ENCODE data around the gene SCTR. TPM values are rescaled to one million over a fixed set of nuclear protein-coding genes. Genes with fewer than 3 reads are reported as not detected.

SCTR gene
- total RNA-seq, 1 experiment from 2014 or later, result not detected

DNA sequence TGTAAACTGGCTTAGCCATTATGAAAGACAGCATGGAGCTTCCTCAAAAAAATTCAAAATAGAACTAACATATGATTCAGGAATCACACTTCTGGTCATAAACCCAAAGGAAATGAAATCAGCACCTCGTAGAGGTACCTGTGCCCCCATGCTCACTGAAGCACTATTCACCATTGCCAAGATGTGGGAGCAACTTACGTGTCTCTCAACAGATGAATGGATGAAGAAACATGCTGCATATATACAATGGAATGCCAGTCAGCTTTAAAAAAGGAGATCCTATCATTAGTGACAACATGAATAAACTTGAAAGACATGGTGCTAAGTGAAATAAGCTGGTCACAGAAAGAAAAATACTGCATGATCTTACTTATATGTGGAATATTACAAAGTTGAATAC is 8.2 kb downstream of the SCTR start:
- ATAC-seq, result no peak

DNA sequence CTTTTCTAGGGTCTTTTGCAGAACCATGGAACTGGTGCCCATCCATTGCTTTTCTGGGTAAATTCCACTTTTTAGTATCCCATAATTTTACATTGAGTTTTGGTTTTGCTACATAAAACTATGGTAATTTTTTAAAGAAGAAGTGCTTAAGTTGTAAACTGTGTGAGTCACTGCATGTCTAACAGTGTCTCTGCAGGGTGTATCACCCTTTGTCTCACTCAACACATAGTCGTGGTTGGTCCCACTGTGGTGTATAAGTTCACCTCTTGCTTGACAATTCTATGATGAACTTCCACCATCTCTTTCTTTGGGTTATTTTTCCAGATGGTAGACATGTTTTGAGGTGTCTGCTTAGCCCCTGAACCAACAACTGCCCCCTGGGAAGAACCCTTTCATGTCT is 10.5 kb downstream of the SCTR start:
- BruUV-seq (replicated peaks), result no TSS peak
- H3K27me3 ChIP-seq (ENCODE audit: control insufficient read depth, insufficient read depth, low read length), result peaks cover 7% of the 10 kb centered on the region; the same call in 1 of the 2 replicates
- no peak overlapping the region for H3K27ac ChIP-seq (ENCODE audit: low read length)
- intact Hi-C loops (cut with micrococcal nuclease; ENCODE audit: unreplicated experiment) (no loop called here), in situ Hi-C loops (cut with HindIII; ENCODE audit: low pct_unique_long_range_greater_than_20kb, low sequenced_read_pairs) (no loop called here)
- ATAC-seq (no peak), DNase-seq (ENCODE audit: low read depth, low spot score) (no peak)
- no peaks in the 10 kb centered on the region for H3K9me3 ChIP-seq (ENCODE audit: control insufficient read depth, insufficient read depth, low read depth, low read length)
- H3K36me3 ChIP-seq (ENCODE audit: control insufficient read depth, insufficient read depth, low read length), result no peaks in the 10 kb centered on the region
- H3K4me1 ChIP-seq (ENCODE audit: control insufficient read depth, insufficient read depth, low read length), result no peaks in the 10 kb centered on the region
- H3K4me3 ChIP-seq (ENCODE audit: low read depth in 2 of 2, low read length in 2 of 2), result no peak overlapping the region
- ChIA-PET POLR2A (no interaction called here), CTCF (no interaction called here)
- TF ChIP-seq, protein P1, sequence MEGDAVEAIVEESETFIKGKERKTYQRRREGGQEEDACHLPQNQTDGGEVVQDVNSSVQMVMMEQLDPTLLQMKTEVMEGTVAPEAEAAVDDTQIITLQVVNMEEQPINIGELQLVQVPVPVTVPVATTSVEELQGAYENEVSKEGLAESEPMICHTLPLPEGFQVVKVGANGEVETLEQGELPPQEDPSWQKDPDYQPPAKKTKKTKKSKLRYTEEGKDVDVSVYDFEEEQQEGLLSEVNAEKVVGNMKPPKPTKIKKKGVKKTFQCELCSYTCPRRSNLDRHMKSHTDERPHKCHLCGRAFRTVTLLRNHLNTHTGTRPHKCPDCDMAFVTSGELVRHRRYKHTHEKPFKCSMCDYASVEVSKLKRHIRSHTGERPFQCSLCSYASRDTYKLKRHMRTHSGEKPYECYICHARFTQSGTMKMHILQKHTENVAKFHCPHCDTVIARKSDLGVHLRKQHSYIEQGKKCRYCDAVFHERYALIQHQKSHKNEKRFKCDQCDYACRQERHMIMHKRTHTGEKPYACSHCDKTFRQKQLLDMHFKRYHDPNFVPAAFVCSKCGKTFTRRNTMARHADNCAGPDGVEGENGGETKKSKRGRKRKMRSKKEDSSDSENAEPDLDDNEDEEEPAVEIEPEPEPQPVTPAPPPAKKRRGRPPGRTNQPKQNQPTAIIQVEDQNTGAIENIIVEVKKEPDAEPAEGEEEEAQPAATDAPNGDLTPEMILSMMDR (IDR thresholded peaks at IDR 0.05), result no peak
- TF ChIP-seq SIN3A (IDR thresholded peaks at IDR 0.05; ENCODE audit: borderline replicate concordance, insufficient read depth, low read depth, low read length), result no peak
- TF ChIP-seq, protein P2, sequence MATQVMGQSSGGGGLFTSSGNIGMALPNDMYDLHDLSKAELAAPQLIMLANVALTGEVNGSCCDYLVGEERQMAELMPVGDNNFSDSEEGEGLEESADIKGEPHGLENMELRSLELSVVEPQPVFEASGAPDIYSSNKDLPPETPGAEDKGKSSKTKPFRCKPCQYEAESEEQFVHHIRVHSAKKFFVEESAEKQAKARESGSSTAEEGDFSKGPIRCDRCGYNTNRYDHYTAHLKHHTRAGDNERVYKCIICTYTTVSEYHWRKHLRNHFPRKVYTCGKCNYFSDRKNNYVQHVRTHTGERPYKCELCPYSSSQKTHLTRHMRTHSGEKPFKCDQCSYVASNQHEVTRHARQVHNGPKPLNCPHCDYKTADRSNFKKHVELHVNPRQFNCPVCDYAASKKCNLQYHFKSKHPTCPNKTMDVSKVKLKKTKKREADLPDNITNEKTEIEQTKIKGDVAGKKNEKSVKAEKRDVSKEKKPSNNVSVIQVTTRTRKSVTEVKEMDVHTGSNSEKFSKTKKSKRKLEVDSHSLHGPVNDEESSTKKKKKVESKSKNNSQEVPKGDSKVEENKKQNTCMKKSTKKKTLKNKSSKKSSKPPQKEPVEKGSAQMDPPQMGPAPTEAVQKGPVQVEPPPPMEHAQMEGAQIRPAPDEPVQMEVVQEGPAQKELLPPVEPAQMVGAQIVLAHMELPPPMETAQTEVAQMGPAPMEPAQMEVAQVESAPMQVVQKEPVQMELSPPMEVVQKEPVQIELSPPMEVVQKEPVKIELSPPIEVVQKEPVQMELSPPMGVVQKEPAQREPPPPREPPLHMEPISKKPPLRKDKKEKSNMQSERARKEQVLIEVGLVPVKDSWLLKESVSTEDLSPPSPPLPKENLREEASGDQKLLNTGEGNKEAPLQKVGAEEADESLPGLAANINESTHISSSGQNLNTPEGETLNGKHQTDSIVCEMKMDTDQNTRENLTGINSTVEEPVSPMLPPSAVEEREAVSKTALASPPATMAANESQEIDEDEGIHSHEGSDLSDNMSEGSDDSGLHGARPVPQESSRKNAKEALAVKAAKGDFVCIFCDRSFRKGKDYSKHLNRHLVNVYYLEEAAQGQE (IDR thresholded peaks at IDR 0.05; ENCODE audit: insufficient read depth in 1 of 2, low read depth in 2 of 2, low read length in 1 of 2), result no peak
- TF ChIP-seq POLR2AphosphoS5 (IDR thresholded peaks at IDR 0.05; ENCODE audit: low read depth, low read length), result no peak
- TF ChIP-seq TCF7L2 (IDR thresholded peaks at IDR 0.05; ENCODE audit: low read depth, low read length), result no peak

More for the DNA sequence above, 8.2 kb downstream of the SCTR start:
- in situ Hi-C loops (cut with HindIII; ENCODE audit: low pct_unique_long_range_greater_than_20kb, low sequenced_read_pairs) (no loop called here), intact Hi-C loops (cut with micrococcal nuclease; ENCODE audit: unreplicated experiment) (no loop called here)
- Histone ChIP-seq H3K36me3 (ENCODE audit: control insufficient read depth, insufficient read depth, low read length) (no peaks in the 10 kb centered on the region), H3K4me3 (ENCODE audit: low read depth in 2 of 2, low read length in 2 of 2) (no peak overlapping the region), H3K27me3 (ENCODE audit: control insufficient read depth, insufficient read depth, low read length) (peaks cover 7% of the 10 kb centered on the region; the same call in 1 of the 2 replicates), H3K9me3 (ENCODE audit: control insufficient read depth, insufficient read depth, low read depth, low read length) (no peaks in the 10 kb centered on the region), H3K4me1 (ENCODE audit: control insufficient read depth, insufficient read depth, low read length) (no peaks in the 10 kb centered on the region), H3K27ac (ENCODE audit: low read length) (no peak overlapping the region)
- no peak for DNase-seq (ENCODE audit: low read depth, low spot score)
- no TSS peak for BruUV-seq (replicated peaks)
- CTCF ChIA-PET, result interaction anchor here (0.7 kb wide), 1 partner anchor 17 kb away, joined by 5 read pairs; no protein-coding TSS in a partner anchor
- TF ChIP-seq, protein P2 (IDR thresholded peaks at IDR 0.05; ENCODE audit: insufficient read depth in 1 of 2, low read depth in 2 of 2, low read length in 1 of 2), result no peak
- TF ChIP-seq, protein P1 (IDR thresholded peaks at IDR 0.05), result no peak
- TF ChIP-seq POLR2AphosphoS5 (IDR thresholded peaks at IDR 0.05; ENCODE audit: low read depth, low read length) (no peak), SIN3A (IDR thresholded peaks at IDR 0.05; ENCODE audit: borderline replicate concordance, insufficient read depth, low read depth, low read length) (no peak), TCF7L2 (IDR thresholded peaks at IDR 0.05; ENCODE audit: low read depth, low read length) (no peak)
- POLR2A ChIA-PET, result no interaction called here

All from Panc1 (cell line).